HG03025 (cell line): ENCODE data around the gene ZNF783.

Experiments
- ATAC-seq: cut with Tn5 transposase; IDR thresholded peaks from one replicate; pipeline ENCODE4 v1.9.1; 2021; ENCODE audit warnings: mild to moderate bottlenecking, moderate library complexity; ENCODE audit not compliant: unreplicated experiment, low FRiP score

Gene ZNF783

GRCh38 chr7:149280151-149280550 is 18.2 kb downstream of the ZNF783 start:
- no peak for ATAC-seq

GRCh38 chr7:149280661-149281507 is 18.9 kb downstream of the ZNF783 start:
- no peak for ATAC-seq

- ATAC-seq, result no peak
Observed at GRCh38 chr7:149281508-149282330, 19.7 kb downstream of the ZNF783 start.

GRCh38 chr7:149282331-149282655 is 20.3 kb downstream of the ZNF783 start:
- no peak for ATAC-seq

GRCh38 chr7:149283321-149283720 is 21.3 kb downstream of the ZNF783 start:
- no peak for ATAC-seq

GRCh38 chr7:149284343-149284742 is 22.3 kb downstream of the ZNF783 start:
- peak; percentile 54 for ATAC-seq

GRCh38 chr7:149284850-149285585 is 23.0 kb downstream of the ZNF783 start:
- peak; percentile 80 for ATAC-seq

- no peak for ATAC-seq
Observed at GRCh38 chr7:149285603-149286002, 23.6 kb downstream of the ZNF783 start.

- ATAC-seq, result no peak
Observed at GRCh38 chr7:149286811-149287400, 24.9 kb downstream of the ZNF783 start.

GRCh38 chr7:149287622-149288021 is 25.6 kb downstream of the ZNF783 start:
- no peak for ATAC-seq

GRCh38 chr7:149289262-149289661 is 27.3 kb downstream of the ZNF783 start:
- ATAC-seq, result no peak

GRCh38 chr7:149289856-149290255 is 27.9 kb downstream of the ZNF783 start:
- ATAC-seq, result no peak

- ATAC-seq, result no peak
Observed at GRCh38 chr7:149291036-149291780, 29.2 kb downstream of the ZNF783 start.

GRCh38 chr7:149291781-149292461 is 29.9 kb downstream of the ZNF783 start:
- ATAC-seq, result no peak

GRCh38 chr7:149292462-149292823 is 30.4 kb downstream of the ZNF783 start:
- no peak for ATAC-seq

GRCh38 chr7:149293338-149293737 is 31.3 kb downstream of the ZNF783 start:
- ATAC-seq, result no peak

GRCh38 chr7:149293946-149294633 is 32.1 kb downstream of the ZNF783 start:
- ATAC-seq, result no peak

- ATAC-seq, result no peak
Observed at GRCh38 chr7:149294634-149295480, 32.9 kb downstream of the ZNF783 start.
